ENCODE results near the gene DAO. TPM values are rescaled to one million over a fixed set of nuclear protein-coding genes. Genes with fewer than 3 reads are reported as not detected.

DAO gene
- total and polyA plus RNA-seq, 8 donors, result not detected

DNA sequence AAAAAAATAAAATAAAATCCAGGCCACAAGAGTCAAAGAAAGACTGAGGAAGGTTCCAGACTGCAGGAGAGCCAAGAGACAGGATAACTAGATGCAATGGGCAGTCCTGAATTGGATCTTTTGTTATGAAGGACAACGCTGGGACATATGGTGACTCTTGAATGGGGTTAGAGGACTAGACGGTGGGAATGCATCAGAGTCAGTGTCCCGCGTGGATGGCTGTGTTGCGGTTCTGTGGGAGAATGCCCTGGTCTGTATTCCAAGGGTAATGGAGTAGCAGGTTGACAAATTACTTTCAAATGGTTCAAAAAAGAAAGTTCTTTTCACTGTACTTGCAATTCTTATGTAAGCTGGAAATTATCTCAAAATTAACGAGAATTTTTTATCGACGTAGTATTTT is 42.7 kb upstream of the DAO start:
- H3K4me1 ChIP-seq, result peaks cover 53 to 93% (median 60%) of the 10 kb centered on the region in 4 donors

GRCh38 chr12:108837680-108838079 is 42.2 kb upstream of the DAO start:
- Histone ChIP-seq H3K27ac (peak overlapping the region; percentile 39 to 88 (median 85)), H3K4me3 (no peak overlapping the region), H3K36me3 (peaks cover 6 to 26% (median 18%) of the 10 kb centered on the region in 4 donors), H3K9me3 (no peaks in the 10 kb centered on the region), H3K4me1 (peaks cover 49 to 93% (median 57%) of the 10 kb centered on the region in 4 donors), H3K27me3 (no peaks in the 10 kb centered on the region)
- 90 to 95% (median 93%) methylated on average over 7 of the region's 7 CpGs for WGBS, 5 donors
- TF ChIP-seq CTCF (IDR thresholded peaks at IDR 0.05) (no peak), POLR2AphosphoS5 (IDR thresholded peaks at IDR 0.05) (no peak), EP300 (IDR thresholded peaks at IDR 0.05) (no peak), POLR2A (IDR thresholded peaks at IDR 0.05) (no peak)
- intact Hi-C loops (cut with DNase I; ENCODE audit: low total_unique reads), result no loop called here
- no peak for DNase-seq

More for the DNA sequence above, 42.7 kb upstream of the DAO start:
- Histone ChIP-seq H3K27ac (peak overlapping the region in 4 of 5 donors; percentile 84 to 88 (median 86)), H3K4me3 (no peak overlapping the region), H3K9me3 (no peaks in the 10 kb centered on the region), H3K36me3 (peaks cover 6 to 27% (median 19%) of the 10 kb centered on the region in 4 donors), H3K27me3 (no peaks in the 10 kb centered on the region)
- WGBS, 5 donors, result 88 to 96% (median 93%) methylated on average over 8 of the region's 8 CpGs
- intact Hi-C loops (cut with DNase I; ENCODE audit: low total_unique reads), result no loop called here
- TF ChIP-seq POLR2A (IDR thresholded peaks at IDR 0.05) (no peak), POLR2AphosphoS5 (IDR thresholded peaks at IDR 0.05) (no peak), EP300 (IDR thresholded peaks at IDR 0.05) (no peak), CTCF (IDR thresholded peaks at IDR 0.05) (no peak)
- no peak for DNase-seq

DNA sequence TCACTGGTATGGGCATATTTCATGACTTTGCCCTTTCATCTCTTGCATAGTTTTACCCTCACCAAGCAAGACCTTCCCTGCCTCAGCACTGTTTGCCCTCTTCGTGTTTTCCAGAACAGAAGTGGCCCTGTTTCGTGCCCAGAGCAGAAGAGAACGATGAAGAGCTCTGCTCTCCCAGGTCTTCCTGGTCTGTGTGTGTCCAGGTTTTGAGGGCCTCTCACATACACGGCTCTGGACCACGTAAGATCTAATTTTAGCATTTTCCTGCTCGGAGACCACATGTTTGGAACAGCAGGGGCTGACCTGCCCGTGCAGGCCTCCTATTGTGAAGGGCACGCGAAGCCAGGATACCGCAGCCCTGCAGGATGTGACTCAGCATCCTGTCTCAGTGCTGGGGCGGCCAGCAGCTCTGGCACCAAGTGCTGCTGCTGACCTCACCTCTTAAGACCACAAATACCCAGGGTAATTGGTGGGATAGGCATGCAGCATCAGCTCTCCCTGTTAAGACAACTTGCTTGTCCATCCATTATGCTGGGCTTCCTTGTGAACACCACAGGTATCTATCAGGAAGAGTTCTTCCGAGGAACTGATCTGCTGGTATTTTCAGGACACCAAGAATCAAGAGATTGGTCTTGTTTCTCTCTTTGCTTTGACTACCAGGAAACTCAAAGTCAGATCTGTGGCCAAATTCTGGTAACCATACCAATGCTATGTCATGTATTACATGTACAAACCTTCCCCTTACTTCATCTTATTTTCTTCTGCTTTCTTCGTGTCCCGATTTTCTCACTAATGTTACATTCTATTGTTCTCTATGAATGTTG is 41.5 kb upstream of the DAO start:
- no peaks in the 10 kb centered on the region for H3K27me3 ChIP-seq
- WGBS, 5 donors, result 34 to 62% (median 59%) methylated on average over 10 to 14 of the region's 14 CpGs
- peak overlapping the region; percentile 45 to 88 (median 85) for H3K27ac ChIP-seq
- peak; percentile 72 to 89 for DNase-seq
- intact Hi-C loops (cut with DNase I; ENCODE audit: low total_unique reads), result no loop called here
- no peaks in the 10 kb centered on the region for H3K9me3 ChIP-seq
- TF ChIP-seq POLR2AphosphoS5 (IDR thresholded peaks at IDR 0.05) (peak; percentile 77 to 96 (median 93)), EP300 (IDR thresholded peaks at IDR 0.05) (peak; percentile 50), POLR2A (IDR thresholded peaks at IDR 0.05) (no peak)
- peaks cover 42 to 90% (median 53%) of the 10 kb centered on the region in 4 donors for H3K4me1 ChIP-seq
- no peak overlapping the region for H3K4me3 ChIP-seq
- H3K36me3 ChIP-seq, result peaks cover 6 to 32% (median 21%) of the 10 kb centered on the region in 4 donors

DNA sequence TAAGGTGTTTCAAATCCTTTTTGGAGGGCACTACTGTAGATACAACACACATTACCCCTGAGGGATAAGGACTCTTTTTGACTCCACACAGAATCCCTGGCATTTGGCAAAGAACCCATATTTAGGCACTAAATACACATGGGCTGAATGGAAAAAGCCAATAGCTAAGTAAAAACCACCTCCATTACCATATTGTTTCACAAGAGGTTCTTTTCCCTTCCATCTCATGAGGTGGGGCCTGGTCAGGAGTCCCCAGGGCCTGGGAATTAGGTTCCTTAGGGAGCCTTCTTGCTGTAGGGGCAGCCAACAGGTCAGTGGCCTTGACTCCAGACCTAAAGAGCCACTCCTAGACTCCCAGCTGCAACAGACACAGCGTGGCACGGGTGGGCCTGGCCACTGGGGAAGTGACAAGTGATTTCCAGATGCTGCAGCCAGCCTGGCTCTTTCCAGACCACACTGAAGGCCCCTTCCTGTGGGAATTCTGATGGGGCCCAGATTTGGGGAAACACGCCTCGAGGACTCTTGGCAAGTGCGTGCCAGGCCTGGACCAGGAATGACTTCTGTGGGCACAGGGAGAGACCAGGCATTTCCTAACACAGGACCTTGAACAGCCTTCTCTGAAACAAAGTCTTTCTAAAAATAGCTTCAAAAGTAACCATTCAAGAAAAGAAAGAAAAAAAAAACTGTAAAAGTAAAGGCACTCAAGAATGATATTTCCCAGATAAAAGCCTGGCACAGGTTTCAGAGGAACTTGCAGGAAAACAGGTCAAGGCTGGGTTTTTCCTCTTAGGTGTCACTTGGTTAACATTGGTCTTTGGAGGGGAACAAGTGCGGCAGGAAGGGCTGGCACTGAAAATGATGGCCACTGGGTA is 40.6 kb upstream of the DAO start:
- Histone ChIP-seq H3K9me3 (no peaks in the 10 kb centered on the region), H3K27ac (peak overlapping the region; percentile 82 to 88 (median 85)), H3K4me1 (peaks cover 33 to 88% (median 48%) of the 10 kb centered on the region in 4 donors), H3K27me3 (no peaks in the 10 kb centered on the region), H3K36me3 (peaks cover 6 to 32% (median 21%) of the 10 kb centered on the region in 4 donors), H3K4me3 (no peak overlapping the region)
- peak in 1 of 2 donors; percentile 63 for DNase-seq
- WGBS, 5 donors, result 21 to 43% (median 34%) methylated on average over 5 to 6 of the region's 6 CpGs
- TF ChIP-seq POLR2AphosphoS5 (IDR thresholded peaks at IDR 0.05) (peak in 1 of 3 donors; percentile 23), POLR2A (IDR thresholded peaks at IDR 0.05) (no peak), EP300 (IDR thresholded peaks at IDR 0.05) (peak; percentile 6), CTCF (IDR thresholded peaks at IDR 0.05) (no peak)
- intact Hi-C loops (cut with DNase I; ENCODE audit: low total_unique reads), result no loop called here

Measured in stomach (tissue), 9 donors.